Occipital lobe (tissue), 2 donors: Measurements from ENCODE around the gene MAP4K1. TPM values are rescaled to one million over a fixed set of nuclear protein-coding genes. Genes with fewer than 3 reads are reported as not detected.
A peak's percentile ranks its signal among the peaks of the same experiment; 100 is the strongest.
"Not testable (repeated sequence)": the region's sequence is repeated elsewhere in the genome, so short reads cannot be mapped to it uniquely, and the experiment has no call there.

ENCODE experiments used
- DNase-seq: peaks from one replicate; lab custom pipeline; 2025; lab: John Stamatoyannopoulos, UW
- total RNA-seq: library from RNA; depleted of rRNA; stranded (reverse); fragments of >200 nt; gene quantifications from one replicate; pipeline ENCODE4 v1.2.3, GENCODE V29; 2014

MAP4K1 gene
- total RNA-seq, 1 donor from 2014 or later, result 0.16 TPM

GRCh38 chr19:38650911-38651584, 33.3 kb upstream of the MAP4K1 start:
- no peak for DNase-seq

GRCh38 chr19:38650172-38650775, 32.5 kb upstream of the MAP4K1 start:
- DNase-seq, result no peak

- DNase-seq, result no peak
Measured at GRCh38 chr19:38649305-38650171, 31.8 kb upstream of the MAP4K1 start.

- DNase-seq, result no peak
Measured at GRCh38 chr19:38648769-38649304, 31.1 kb upstream of the MAP4K1 start.

- no peak for DNase-seq
Measured at GRCh38 chr19:38647966-38648768, 30.4 kb upstream of the MAP4K1 start.

- DNase-seq, result peak; percentile 95
Measured at GRCh38 chr19:38647368-38647965, 29.7 kb upstream of the MAP4K1 start, which contains the start of gene ACTN4. TSS of gene ACTN4 (plus strand) at chr19:38647649. CDS start at chr19:38647746, 97 bp downstream.

- no peak for DNase-seq
Measured at GRCh38 chr19:38644719-38645118, 27.0 kb upstream of the MAP4K1 start.

GRCh38 chr19:38642176-38642575, 24.4 kb upstream of the MAP4K1 start:
- DNase-seq, result no peak

GRCh38 chr19:38640368-38640767, 22.6 kb upstream of the MAP4K1 start:
- DNase-seq, result no peak

- no peak for DNase-seq
Measured at GRCh38 chr19:38639679-38640078, 21.9 kb upstream of the MAP4K1 start.

GRCh38 chr19:38638461-38638860, 20.7 kb upstream of the MAP4K1 start:
- DNase-seq, result no peak

- DNase-seq, result peak; percentile 25
Measured at GRCh38 chr19:38635483-38636399, 18.0 kb upstream of the MAP4K1 start.

- DNase-seq, result no peak
Measured at GRCh38 chr19:38634757-38635482, 17.2 kb upstream of the MAP4K1 start.

GRCh38 chr19:38632476-38633213, 14.9 kb upstream of the MAP4K1 start:
- DNase-seq, result no peak

- not testable (repeated sequence) for DNase-seq
Measured at GRCh38 chr19:38631811-38632475, 14.2 kb upstream of the MAP4K1 start.

- DNase-seq, result not testable (repeated sequence)
Measured at GRCh38 chr19:38631301-38631700, 13.5 kb upstream of the MAP4K1 start.

GRCh38 chr19:38629568-38629967, 11.8 kb upstream of the MAP4K1 start:
- DNase-seq, result no peak

- no peak for DNase-seq
Measured at GRCh38 chr19:38626401-38626800, 8.6 kb upstream of the MAP4K1 start.
